ENCODE results near the gene NCKAP5. TPM values are rescaled to one million over a fixed set of nuclear protein-coding genes. Genes with fewer than 3 reads are reported as not detected.
"Not testable (repeated sequence)": the region's sequence is repeated elsewhere in the genome, so short reads cannot be mapped to it uniquely, and the experiment has no call there.

The NCKAP5 gene
- total RNA-seq, 1 donor from 2014 or later, result 0.26 TPM

DNA sequence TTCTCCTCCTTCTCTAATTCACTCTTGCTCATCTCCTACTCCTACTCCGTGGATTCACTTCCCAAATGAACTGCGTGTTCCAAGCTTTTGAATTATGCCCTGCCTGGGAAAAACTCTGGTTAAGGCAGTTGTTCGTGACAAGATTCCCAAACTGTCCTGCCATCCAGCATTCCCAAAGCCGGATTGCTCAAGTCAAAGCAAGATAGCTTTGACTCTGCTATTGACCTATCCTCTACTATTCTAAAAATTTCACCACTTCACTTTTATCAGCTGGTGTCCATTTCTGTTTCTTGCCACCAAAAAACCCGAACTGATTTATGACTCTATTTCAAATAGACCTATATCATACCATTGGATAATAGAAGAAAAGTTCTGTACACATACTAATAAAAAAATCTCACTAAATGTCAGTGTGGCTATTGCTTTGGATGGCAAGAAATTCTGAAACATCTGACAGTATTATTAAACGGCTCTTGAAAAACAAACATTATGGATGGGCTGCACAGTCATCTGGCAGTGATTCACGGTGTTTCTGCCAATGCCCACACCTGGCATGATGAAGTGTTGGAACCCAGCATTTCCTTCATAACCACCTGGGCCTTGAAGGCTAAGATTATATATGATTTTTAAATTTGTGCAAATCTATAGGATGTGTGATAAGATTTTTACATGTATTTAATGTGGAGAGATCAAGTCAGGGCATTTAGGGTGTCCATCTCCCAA is 87.4 kb downstream of the NCKAP5 start:
- Histone ChIP-seq H3K36me3 (ENCODE audit: control insufficient read depth, insufficient read depth, low read length) (no peaks in the 10 kb centered on the region), H3K27me3 (ENCODE audit: control insufficient read depth, insufficient read depth, low read length) (no peaks in the 10 kb centered on the region), H3K4me3 (ENCODE audit: low read depth, low read length) (no peak overlapping the region)
- no peak for FAIRE-seq
- TF ChIP-seq, protein P1, sequence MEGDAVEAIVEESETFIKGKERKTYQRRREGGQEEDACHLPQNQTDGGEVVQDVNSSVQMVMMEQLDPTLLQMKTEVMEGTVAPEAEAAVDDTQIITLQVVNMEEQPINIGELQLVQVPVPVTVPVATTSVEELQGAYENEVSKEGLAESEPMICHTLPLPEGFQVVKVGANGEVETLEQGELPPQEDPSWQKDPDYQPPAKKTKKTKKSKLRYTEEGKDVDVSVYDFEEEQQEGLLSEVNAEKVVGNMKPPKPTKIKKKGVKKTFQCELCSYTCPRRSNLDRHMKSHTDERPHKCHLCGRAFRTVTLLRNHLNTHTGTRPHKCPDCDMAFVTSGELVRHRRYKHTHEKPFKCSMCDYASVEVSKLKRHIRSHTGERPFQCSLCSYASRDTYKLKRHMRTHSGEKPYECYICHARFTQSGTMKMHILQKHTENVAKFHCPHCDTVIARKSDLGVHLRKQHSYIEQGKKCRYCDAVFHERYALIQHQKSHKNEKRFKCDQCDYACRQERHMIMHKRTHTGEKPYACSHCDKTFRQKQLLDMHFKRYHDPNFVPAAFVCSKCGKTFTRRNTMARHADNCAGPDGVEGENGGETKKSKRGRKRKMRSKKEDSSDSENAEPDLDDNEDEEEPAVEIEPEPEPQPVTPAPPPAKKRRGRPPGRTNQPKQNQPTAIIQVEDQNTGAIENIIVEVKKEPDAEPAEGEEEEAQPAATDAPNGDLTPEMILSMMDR (IDR thresholded peaks at IDR 0.05; ENCODE audit: insufficient read depth, low read length, severe bottlenecking), result no peak
- peak; percentile 84 for DNase-seq (ENCODE audit: low read depth)

- Histone ChIP-seq H3K36me3 (ENCODE audit: control insufficient read depth, insufficient read depth, low read length) (no peaks in the 10 kb centered on the region), H3K27me3 (ENCODE audit: control insufficient read depth, insufficient read depth, low read length) (no peaks in the 10 kb centered on the region), H3K4me3 (ENCODE audit: low read depth, low read length) (no peak overlapping the region)
- FAIRE-seq, result no peak
- TF ChIP-seq, protein P1 (IDR thresholded peaks at IDR 0.05; ENCODE audit: insufficient read depth, low read length, severe bottlenecking), result no peak
- DNase-seq (ENCODE audit: low read depth), result peak; percentile 98
Observed at GRCh38 chr2:133477616-133477990, 90.7 kb downstream of the NCKAP5 start.

GRCh38 chr2:133476931-133477615 is 91.2 kb downstream of the NCKAP5 start:
- TF ChIP-seq, protein P1 (IDR thresholded peaks at IDR 0.05; ENCODE audit: insufficient read depth, low read length, severe bottlenecking), result no peak
- FAIRE-seq, result no peak
- DNase-seq (ENCODE audit: low read depth), result no peak
- no peaks in the 10 kb centered on the region for H3K36me3 ChIP-seq (ENCODE audit: control insufficient read depth, insufficient read depth, low read length)
- no peaks in the 10 kb centered on the region for H3K27me3 ChIP-seq (ENCODE audit: control insufficient read depth, insufficient read depth, low read length)
- H3K4me3 ChIP-seq (ENCODE audit: low read depth, low read length), result no peak overlapping the region

DNA sequence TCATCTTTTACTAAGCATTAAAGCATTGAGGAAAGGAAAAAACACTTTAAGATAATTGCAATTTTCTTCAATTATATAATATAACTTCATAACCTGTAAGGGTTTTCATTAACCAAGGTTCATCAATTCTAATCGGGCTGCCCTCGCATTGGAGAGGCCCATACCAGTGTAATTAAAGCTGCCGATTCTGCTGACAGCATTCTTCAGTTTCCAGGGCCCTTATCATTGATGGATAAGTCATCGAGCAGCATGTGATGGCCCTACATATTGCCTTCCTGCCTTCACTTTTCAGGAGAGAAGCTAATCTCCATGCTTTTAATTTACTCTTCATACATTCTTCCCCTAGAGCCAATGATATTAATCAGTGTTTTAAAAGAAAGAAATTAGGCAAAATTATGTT is 92.0 kb downstream of the NCKAP5 start:
- no peak for FAIRE-seq
- Histone ChIP-seq H3K4me3 (ENCODE audit: low read depth, low read length) (no peak overlapping the region), H3K27me3 (ENCODE audit: control insufficient read depth, insufficient read depth, low read length) (no peaks in the 10 kb centered on the region), H3K36me3 (ENCODE audit: control insufficient read depth, insufficient read depth, low read length) (no peaks in the 10 kb centered on the region)
- TF ChIP-seq, protein P1 (IDR thresholded peaks at IDR 0.05; ENCODE audit: insufficient read depth, low read length, severe bottlenecking), result no peak
- DNase-seq (ENCODE audit: low read depth), result no peak

DNA sequence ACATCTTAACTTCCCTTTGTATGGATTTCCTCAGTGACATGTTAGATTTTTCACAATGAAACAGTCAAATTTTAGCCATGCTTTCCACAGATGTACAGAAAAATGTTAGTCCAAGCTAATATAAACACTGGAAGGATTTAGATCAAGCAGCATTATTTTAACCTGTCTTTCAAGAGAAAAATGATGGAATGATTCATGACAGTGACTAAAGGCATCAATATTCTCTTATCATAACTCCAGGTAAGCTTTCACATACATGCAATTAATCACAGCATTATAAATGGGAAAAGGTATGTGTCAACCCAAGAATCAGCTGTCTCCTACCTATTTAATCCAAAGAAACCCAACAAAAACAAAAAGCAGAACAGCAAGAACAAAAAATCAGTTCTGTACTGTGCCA is 92.7 kb downstream of the NCKAP5 start:
- TF ChIP-seq, protein P1 (IDR thresholded peaks at IDR 0.05; ENCODE audit: insufficient read depth, low read length, severe bottlenecking), result no peak
- no peak overlapping the region for H3K4me3 ChIP-seq (ENCODE audit: low read depth, low read length)
- H3K36me3 ChIP-seq (ENCODE audit: control insufficient read depth, insufficient read depth, low read length), result no peaks in the 10 kb centered on the region
- peak; percentile 94 for DNase-seq (ENCODE audit: low read depth)
- no peaks in the 10 kb centered on the region for H3K27me3 ChIP-seq (ENCODE audit: control insufficient read depth, insufficient read depth, low read length)
- FAIRE-seq, result no peak

- FAIRE-seq; H3K27me3 ChIP-seq (ENCODE audit: control insufficient read depth, insufficient read depth, low read length); DNase-seq (ENCODE audit: low read depth); H3K36me3 ChIP-seq (ENCODE audit: control insufficient read depth, insufficient read depth, low read length); H3K4me3 ChIP-seq (ENCODE audit: low read depth, low read length): not testable (repeated sequence)
Observed at GRCh38 chr2:133470446-133470845, 97.8 kb downstream of the NCKAP5 start.

Data from bronchial epithelial cell (primary cell).